Panc1 (cell line): ENCODE measurements around the gene KLF15. TPM values are rescaled to one million over a fixed set of nuclear protein-coding genes. Genes with fewer than 3 reads are reported as not detected.

ENCODE experiments used
- ATAC-seq: fragments of 200-7000 bp; cut with Tn5 transposase; 2 replicates; pipeline ENCODE4 v1.9.1; 2020; ENCODE audit warnings: mild to moderate bottlenecking, moderate library complexity
- BruUV-seq: library from RNA; stranded (reverse); fragments of 400-500 nt; replicated peaks from 2 replicates; lab custom pipeline; 2021; lab: Mats Ljungman, UMichigan
- CTCF ChIA-PET: fragments of 300-600 bp; sonication (Branson Sonifier 250); formaldehyde crosslinking; loops from one replicate; lab custom pipeline; 2022; ENCODE audit warnings: antibody characterized with exemption; lab: Charles Lee
- POLR2A ChIA-PET: fragments of 300-600 bp; sonication (Branson Sonifier 250); formaldehyde crosslinking; loops from one replicate; lab custom pipeline; 2022; ENCODE audit warnings: antibody characterized with exemption; lab: Charles Lee
- DNase-seq: peaks from one replicate; pipeline ENCODE4 v3.0.0-alpha.2; 2010; ENCODE audit warnings: low read depth, low spot score
- H3K27ac ChIP-seq: 2 replicates; pipeline ENCODE4 v1.5.1; 2011; ENCODE audit warnings: mild to moderate bottlenecking, low read length, inconsistent platforms
- H3K27me3 ChIP-seq: fragments of 200-500 bp; sonication (Bioruptor generic); 2 replicates; pipeline ENCODE4 v1.6.0; 2014; ENCODE audit warnings: low read length, inconsistent platforms; ENCODE audit not compliant: control insufficient read depth, insufficient read depth
- H3K36me3 ChIP-seq: fragments of 200-500 bp; sonication (Bioruptor generic); 2 replicates; pipeline ENCODE4 v1.5.1; 2014; ENCODE audit warnings: inconsistent platforms, mild to moderate bottlenecking, low read length, moderate library complexity; ENCODE audit not compliant: control insufficient read depth, insufficient read depth
- H3K4me1 ChIP-seq: 2 replicates; pipeline ENCODE4 v1.5.1; 2011; ENCODE audit warnings: inconsistent platforms, mild to moderate bottlenecking, low read length, moderate library complexity; ENCODE audit not compliant: control insufficient read depth, insufficient read depth
- H3K4me3 ChIP-seq, 2 experiments: 2 replicates each; pipeline ENCODE4 v1.5.1; 2011 to 2012; ENCODE audit warnings: low read depth in 2 of 2, low read length in 2 of 2, mild to moderate bottlenecking in 2 of 2, inconsistent platforms in 1 of 2, moderate library complexity in 1 of 2
- H3K9me3 ChIP-seq: fragments of 200-500 bp; sonication (Bioruptor generic); 2 replicates; pipeline ENCODE4 v1.5.1; 2014; ENCODE audit warnings: low read depth, mild to moderate bottlenecking, inconsistent platforms, low read length, moderate library complexity; ENCODE audit not compliant: control insufficient read depth, insufficient read depth
- CTCF ChIP-seq: fragments of 450-650 bp; IDR thresholded peaks from 2 replicates; pipeline ENCODE4 v1.5.1; 2017; ENCODE audit warnings: mild to moderate bottlenecking
- POLR2AphosphoS5 ChIP-seq: IDR thresholded peaks from 2 replicates; pipeline ENCODE4 v1.6.1; 2012; ENCODE audit warnings: mild to moderate bottlenecking, low read depth, low read length, moderate library complexity
- REST ChIP-seq, 2 experiments: IDR thresholded peaks; 2 replicates each; pipeline ENCODE4 v1.6.1; 2011 to 2012; ENCODE audit warnings: low read depth in 2 of 2, control low read depth in 1 of 2, low read length in 1 of 2, mild to moderate bottlenecking in 1 of 2, moderate library complexity in 1 of 2; ENCODE audit not compliant: insufficient read depth in 1 of 2
- SIN3A ChIP-seq: IDR thresholded peaks from 2 replicates; pipeline ENCODE4 v1.6.1; 2012; ENCODE audit warnings: low read depth, mild to moderate bottlenecking, low read length, moderate library complexity, borderline replicate concordance; ENCODE audit not compliant: insufficient read depth
- TCF7L2 ChIP-seq: IDR thresholded peaks from 2 replicates; pipeline ENCODE4 v1.6.1; 2011; ENCODE audit warnings: mild to moderate bottlenecking, low read depth, low read length, inconsistent platforms
- in situ Hi-C: cut with HindIII; loops from 2 replicates; pipeline ENCODE4 v1.10.0; 2016; ENCODE audit warnings: low sequenced_read_pairs, low pct_unique_long_range_greater_than_20kb
- intact Hi-C: fragments of 100-400 bp; cut with micrococcal nuclease; formaldehyde crosslinking; loops from one replicate; pipeline ENCODE4 v1.10.0; 2022; ENCODE audit not compliant: unreplicated experiment
- total RNA-seq: library from RNA; stranded (reverse); gene quantifications from one replicate; pipeline ENCODE4 v1.2.1, GENCODE V29; 2021; ENCODE audit not compliant: unreplicated experiment

KLF15 gene
- total RNA-seq, 1 experiment from 2014 or later, result 0.10 TPM

- TF ChIP-seq POLR2AphosphoS5 (no peak), SIN3A (no peak), CTCF (no peak), REST (IDR thresholded peaks at IDR 0.05; ENCODE audit: insufficient read depth in 1 of 2, low read depth in 2 of 2, low read length in 1 of 2) (no peak), TCF7L2 (no peak)
- CTCF ChIA-PET, result no interaction called here
- POLR2A ChIA-PET, result no interaction called here
Measured at GRCh38 chr3:126309165-126309564, 48.0 kb downstream of the KLF15 start.

GRCh38 chr3:126308394-126309125 lies 48.6 kb downstream of the KLF15 start:
- ChIA-PET POLR2A (no interaction called here), CTCF (no interaction called here)
- DNase-seq, result no peak
- H3K4me3 ChIP-seq, result no peak overlapping the region
- in situ Hi-C loops (no loop called here), intact Hi-C loops (loop anchor here (10.0 kb wide), 1 partner anchor 596 kb away; no protein-coding TSS in a partner anchor)
- no TSS peak for BruUV-seq
- H3K27ac ChIP-seq, result no peak overlapping the region
- no peaks in the 10 kb centered on the region for H3K36me3 ChIP-seq
- TF ChIP-seq REST (IDR thresholded peaks at IDR 0.05; ENCODE audit: insufficient read depth in 1 of 2, low read depth in 2 of 2, low read length in 1 of 2) (no peak), POLR2AphosphoS5 (no peak), TCF7L2 (no peak), SIN3A (no peak), CTCF (no peak)
- no peaks in the 10 kb centered on the region for H3K27me3 ChIP-seq
- H3K9me3 ChIP-seq, result peaks cover 2% of the 10 kb centered on the region; the same call in 1 of the 2 replicates
- H3K4me1 ChIP-seq, result no peaks in the 10 kb centered on the region
- no peak for ATAC-seq

More at GRCh38 chr3:126309165-126309564, 48.0 kb downstream of the KLF15 start:
- intact Hi-C loops (loop anchor here (10.0 kb wide), 1 partner anchor 596 kb away; no protein-coding TSS in a partner anchor), in situ Hi-C loops (no loop called here)
- no peak overlapping the region for H3K27ac ChIP-seq
- H3K4me3 ChIP-seq, result no peak overlapping the region
- no TSS peak for BruUV-seq
- no peak for ATAC-seq
- H3K9me3 ChIP-seq, result no peaks in the 10 kb centered on the region
- no peaks in the 10 kb centered on the region for H3K4me1 ChIP-seq
- no peak for DNase-seq
- no peaks in the 10 kb centered on the region for H3K36me3 ChIP-seq
- H3K27me3 ChIP-seq, result no peaks in the 10 kb centered on the region
